NCI-H748 treated with DMSO at 0.1 percent for 48 hours (cell line): ENCODE measurements around the gene MAGI2.

Experiments used
- DNase-seq: peaks from one replicate; lab custom pipeline; 2025; lab: John Stamatoyannopoulos, UW

The MAGI2 gene

GRCh38 chr7:78736548-78736947, 716.9 kb downstream of the MAGI2 start:
- DNase-seq, result no peak

- no peak for DNase-seq
Observed at GRCh38 chr7:78734626-78735025, 718.8 kb downstream of the MAGI2 start.

- no peak for DNase-seq
Observed at GRCh38 chr7:78720066-78720465, 733.4 kb downstream of the MAGI2 start.

GRCh38 chr7:78718212-78718611, 735.3 kb downstream of the MAGI2 start:
- no peak for DNase-seq

GRCh38 chr7:78716876-78717275, 736.6 kb downstream of the MAGI2 start:
- DNase-seq, result no peak

GRCh38 chr7:78714356-78714755, 739.1 kb downstream of the MAGI2 start:
- no peak for DNase-seq

- no peak for DNase-seq
Observed at GRCh38 chr7:78712111-78712510, 741.4 kb downstream of the MAGI2 start.

- no peak for DNase-seq
Observed at GRCh38 chr7:78709658-78710057, 743.8 kb downstream of the MAGI2 start.

- DNase-seq, result no peak
Observed at GRCh38 chr7:78704504-78704903, 749.0 kb downstream of the MAGI2 start.

GRCh38 chr7:78703391-78703790, 750.1 kb downstream of the MAGI2 start:
- DNase-seq, result no peak

- no peak for DNase-seq
Observed at GRCh38 chr7:78702770-78703169, 750.7 kb downstream of the MAGI2 start.

- DNase-seq, result no peak
Observed at GRCh38 chr7:78695826-78696225, 757.6 kb downstream of the MAGI2 start.

- DNase-seq, result no peak
Observed at GRCh38 chr7:78691584-78691983, 761.9 kb downstream of the MAGI2 start.

- no peak for DNase-seq
Observed at GRCh38 chr7:78690174-78690573, 763.3 kb downstream of the MAGI2 start.

GRCh38 chr7:78688376-78688775, 765.1 kb downstream of the MAGI2 start:
- no peak for DNase-seq

- DNase-seq, result no peak
Observed at GRCh38 chr7:78686189-78686588, 767.3 kb downstream of the MAGI2 start.

GRCh38 chr7:78684201-78684600, 769.3 kb downstream of the MAGI2 start:
- no peak for DNase-seq

- no peak for DNase-seq
Observed at GRCh38 chr7:78683566-78683965, 769.9 kb downstream of the MAGI2 start.

GRCh38 chr7:78679112-78679876, 774.2 kb downstream of the MAGI2 start:
- no peak for DNase-seq

- DNase-seq, result no peak
Observed at GRCh38 chr7:78677391-78677790, 776.1 kb downstream of the MAGI2 start.

GRCh38 chr7:78675511-78675910, 778.0 kb downstream of the MAGI2 start:
- no peak for DNase-seq

GRCh38 chr7:78673272-78673671, 780.2 kb downstream of the MAGI2 start:
- DNase-seq, result no peak

- no peak for DNase-seq
Observed at GRCh38 chr7:78662939-78663338, 790.5 kb downstream of the MAGI2 start.

GRCh38 chr7:78649976-78650375, 803.5 kb downstream of the MAGI2 start:
- no peak for DNase-seq
